HepG2 (cell line): Measurements from ENCODE around the gene LAMP1. TPM values are rescaled to one million over a fixed set of nuclear protein-coding genes. Genes with fewer than 3 reads are reported as not detected.
"Not testable (repeated sequence)": the region's sequence is repeated elsewhere in the genome, so short reads cannot be mapped to it uniquely, and the experiment has no call there.

Experiments
- ATAC-seq: fragments of 200-7000 bp; cut with Tn5 transposase; 3 replicates; pipeline ENCODE4 v1.9.1; 2020; ENCODE audit warnings: mild to moderate bottlenecking, moderate library complexity
- BruUV-seq: library from RNA; stranded (reverse); fragments of 400-500 nt; replicated peaks from 2 replicates; lab custom pipeline; 2021; lab: Mats Ljungman, UMichigan
- CTCF ChIA-PET: fragments of 300-600 bp; formaldehyde crosslinking; extraction: SDS; loops from one replicate; lab custom pipeline; 2021; ENCODE audit warnings: low total read pairs, inconsistent platforms, low intra/inter-chr PET ratio; lab: Yijun Ruan, JAX
- POLR2A ChIA-PET: fragments of 350-600 bp; sonication (Branson Sonifier 250); formaldehyde crosslinking; loops from one replicate; lab custom pipeline; 2020; ENCODE audit warnings: antibody characterized with exemption, inconsistent platforms; lab: Yijun Ruan, JAX
- DNase-seq: peaks from one replicate; pipeline ENCODE4 v3.0.0-alpha.2; 2015; ENCODE audit warnings: low spot score
- FAIRE-seq: peaks from 3 replicates; lab custom pipeline; 2011; peaks lifted over from hg19 to GRCh38; lab: Jason Lieb, UNC
- H2AFZ ChIP-seq: one replicate; pipeline ENCODE4 v1.6.1; 2011; ENCODE audit warnings: low read length, inconsistent platforms
- H3K27ac ChIP-seq: fragments of 300-600 bp; 3 replicates; pipeline ENCODE4 v1.8.0; 2011; ENCODE audit warnings: mixed run types, mild to moderate bottlenecking, mixed read lengths, low read length, inconsistent platforms; ENCODE audit not compliant: insufficient read depth; ENCODE audit errors: extremely low read length
- H3K27me3 ChIP-seq, 2 experiments: fragments of 200-600 bp in 1 of 2; 2 replicates in 1 of 2; 3 replicates in 1 of 2; pipeline versions ENCODE4 v1.6.0 to v1.8.0; 2011; ENCODE audit warnings: low read length in 2 of 2, mild to moderate bottlenecking in 2 of 2, moderate library complexity in 2 of 2, inconsistent platforms in 1 of 2; ENCODE audit not compliant: insufficient read depth in 2 of 2, control insufficient read depth in 1 of 2
- H3K36me3 ChIP-seq, 2 experiments: fragments of 200-600 bp in 1 of 2; replicated peaks in 1 of 2; 2 replicates in 1 of 2; 3 replicates in 1 of 2; pipeline versions ENCODE4 v1.5.1 to v1.8.0; 2011; ENCODE audit warnings: low read length in 2 of 2, inconsistent platforms in 1 of 2; ENCODE audit not compliant: insufficient read depth in 2 of 2, control insufficient read depth in 1 of 2
- H3K4me1 ChIP-seq: 2 replicates; pipeline ENCODE4 v1.5.1; 2012; ENCODE audit warnings: low read length, inconsistent platforms; ENCODE audit not compliant: insufficient read depth
- H3K4me2 ChIP-seq: 2 replicates; pipeline ENCODE4 v1.6.0; 2011; ENCODE audit warnings: low read depth, low read length, inconsistent platforms
- H3K4me3 ChIP-seq, 3 experiments: fragments of 200-600 bp in 1 of 3; sonication (generic), shearing (Covaris generic) in 1 of 3; replicated peaks in 1 of 3; 2 replicates each; pipeline ENCODE4 v1.5.1; 2011 to 2016; ENCODE audit warnings: low read length in 3 of 3, inconsistent platforms in 2 of 3, low read depth in 2 of 3, mild to moderate bottlenecking in 2 of 3, control low read depth in 1 of 3, mixed read lengths in 1 of 3; ENCODE audit not compliant: insufficient read depth in 1 of 3
- H3K79me2 ChIP-seq: one replicate; pipeline ENCODE4 v1.6.1; 2011; ENCODE audit warnings: low read length, inconsistent platforms; ENCODE audit not compliant: insufficient read depth
- H3K9ac ChIP-seq: 2 replicates; pipeline ENCODE4 v1.6.0; 2011; ENCODE audit warnings: mild to moderate bottlenecking, low read depth, low read length, inconsistent platforms; ENCODE audit not compliant: insufficient read depth
- H3K9me3 ChIP-seq: 2 replicates; pipeline ENCODE4 v1.5.1; 2012; ENCODE audit warnings: mild to moderate bottlenecking, low read length
- H4K20me1 ChIP-seq: 2 replicates; pipeline ENCODE4 v1.6.0; 2011; ENCODE audit warnings: inconsistent platforms, mild to moderate bottlenecking, low read length, moderate library complexity; ENCODE audit not compliant: insufficient read depth
- HNRNPH1 ChIP-seq: fragments of 200-400 bp; formaldehyde crosslinking; optimal IDR thresholded peaks from 2 replicates; pipeline ENCODE3; 2017; ENCODE audit warnings: mild to moderate bottlenecking, low read depth, low read length
- IRF2 ChIP-seq: IDR thresholded peaks from 2 replicates; pipeline ENCODE4 v1.6.1; 2018; ENCODE audit warnings: missing genetic modification reagents, missing compliant biosample characterization
- KLF9 ChIP-seq: IDR thresholded peaks from 2 replicates; pipeline ENCODE4 v1.6.1; 2016; ENCODE audit warnings: low read depth
- ZBTB7A ChIP-seq: sonication (generic); formaldehyde crosslinking; IDR thresholded peaks from 2 replicates; pipeline ENCODE4 v1.8.0; 2022; ENCODE audit warnings: mild to moderate bottlenecking, missing genetic modification reagents
- ZNF354B ChIP-seq: sonication (generic); formaldehyde crosslinking; IDR thresholded peaks from 2 replicates; pipeline ENCODE4 v1.8.0; 2022; ENCODE audit warnings: mild to moderate bottlenecking, missing genetic modification reagents
- ZNF746 ChIP-seq: sonication (generic); formaldehyde crosslinking; IDR thresholded peaks from 2 replicates; pipeline ENCODE4 v1.8.0; 2022; ENCODE audit warnings: mild to moderate bottlenecking, missing genetic modification reagents
- WGBS: methylation state at CpG from one replicate; pipeline ENCODE4 v1.1.6; 2017; ENCODE audit warnings: low lambda C conversion rate; 5-methylcytosine and 5-hydroxymethylcytosine counted together
- in situ Hi-C: cut with HindIII; loops from 2 replicates; pipeline ENCODE4 v1.10.0; 2017; ENCODE audit warnings: low pct_unique_long_range_greater_than_20kb; ENCODE audit not compliant: extremely low pct_ligation_motif_present
- intact Hi-C: fragments of 100-400 bp; cut with micrococcal nuclease; formaldehyde crosslinking; loops from one replicate; pipeline ENCODE4 v1.10.0; 2022; ENCODE audit not compliant: unreplicated experiment
- polyA plus RNA-seq, 8 experiments: library from polyadenylated mRNA; depleted of rRNA in 3 of 8; stranded (reverse) in 7 of 8; unstranded in 1 of 8; fragments of >200 nt; fragmentation: Illumina TruSeq in 4 of 8; extraction: Trizol in 4 of 8; gene quantifications; 2 replicates each; pipeline versions ENCODE4 v1.2.1 to v1.2.3, GENCODE V29; 2011 to 2016; ENCODE audit warnings: low read depth in 4 of 8, missing spikeins in 1 of 8, mixed read lengths in 1 of 8; ENCODE audit not compliant: insufficient read depth in 1 of 8
- total RNA-seq, 5 experiments: library from RNA; depleted of rRNA; stranded (reverse); fragments of >200 nt; fragmentation: Illumina TruSeq; extraction: Trizol; gene quantifications; 2 replicates each; pipeline ENCODE4 v1.2.3, GENCODE V29; 2016; ENCODE audit warnings: low read depth in 1 of 5
- TF ChIP-seq, protein P1 (sequence below): sonication (generic); formaldehyde crosslinking; IDR thresholded peaks from 2 replicates; pipeline ENCODE4 v1.8.1; 2023; ENCODE audit warnings: mild to moderate bottlenecking, missing genetic modification reagents, borderline replicate concordance
- TF ChIP-seq, protein P2 (sequence below): sonication (generic); formaldehyde crosslinking; IDR thresholded peaks from 2 replicates; pipeline ENCODE4 v1.8.1; 2023; ENCODE audit warnings: mild to moderate bottlenecking, missing genetic modification reagents
- TF ChIP-seq, protein P3 (sequence below): sonication (generic); formaldehyde crosslinking; IDR thresholded peaks from 2 replicates; pipeline ENCODE4 v1.4.0; 2020; ENCODE audit warnings: mild to moderate bottlenecking, missing genetic modification reagents

Gene LAMP1
- total and polyA plus RNA-seq, 2 of the 13 experiments (the other 11 are each of a cell fraction or from before 2014, with no cell fraction given): 103 to 112 TPM

DNA sequence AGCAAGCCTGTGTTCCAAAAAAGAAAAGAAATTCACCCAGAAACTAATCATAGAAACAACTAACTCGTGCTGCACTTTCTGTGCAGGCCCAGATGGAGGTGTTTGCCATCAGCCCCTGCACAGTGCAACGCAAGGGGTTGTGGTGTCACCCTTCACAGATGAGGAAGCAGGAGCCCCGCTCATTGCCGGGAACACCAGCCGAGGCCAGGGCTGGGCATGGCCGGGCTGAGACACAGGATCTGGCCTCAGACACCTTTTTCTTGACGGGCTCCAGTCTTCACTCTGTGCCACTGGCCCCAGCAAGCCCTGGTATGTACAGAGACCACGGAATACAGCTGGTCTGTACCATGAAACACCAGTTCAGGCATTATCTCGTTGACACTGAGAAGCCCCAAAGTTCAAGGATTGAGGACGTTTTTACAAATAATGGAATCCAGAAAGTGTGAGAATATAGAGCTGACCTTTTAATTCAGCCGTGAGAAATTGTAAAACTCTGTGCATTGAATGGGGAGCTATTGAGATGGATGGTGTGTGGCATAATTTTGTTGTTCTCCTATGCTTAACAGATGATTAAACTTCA, 44.4 kb upstream of the LAMP1 start (continued):
- TF ChIP-seq ZNF354B (no peak), KLF9 (CRISPR knock-in tag) (no peak)

DNA sequence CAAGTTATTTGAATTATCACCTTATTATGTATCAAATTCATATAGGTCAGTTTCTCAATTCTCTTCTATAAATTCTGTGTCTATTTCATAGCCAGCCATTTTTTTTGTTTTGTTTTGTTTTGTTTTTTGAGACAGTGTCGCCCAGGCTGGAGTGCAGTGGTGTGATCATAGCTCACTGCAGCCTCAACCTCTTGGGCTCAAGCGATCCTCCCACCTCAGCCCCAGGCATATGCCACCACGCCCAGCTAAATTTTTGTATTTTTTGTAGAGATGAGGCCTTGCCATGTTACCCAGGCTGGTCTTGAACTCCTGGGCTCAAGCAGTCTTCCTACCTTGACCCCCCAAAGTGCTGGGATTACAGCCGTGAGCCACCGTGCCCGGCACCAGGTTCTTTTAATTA, 39.1 kb upstream of the LAMP1 start:
- in situ Hi-C loops, H2AFZ ChIP-seq: not testable (repeated sequence)

DNA sequence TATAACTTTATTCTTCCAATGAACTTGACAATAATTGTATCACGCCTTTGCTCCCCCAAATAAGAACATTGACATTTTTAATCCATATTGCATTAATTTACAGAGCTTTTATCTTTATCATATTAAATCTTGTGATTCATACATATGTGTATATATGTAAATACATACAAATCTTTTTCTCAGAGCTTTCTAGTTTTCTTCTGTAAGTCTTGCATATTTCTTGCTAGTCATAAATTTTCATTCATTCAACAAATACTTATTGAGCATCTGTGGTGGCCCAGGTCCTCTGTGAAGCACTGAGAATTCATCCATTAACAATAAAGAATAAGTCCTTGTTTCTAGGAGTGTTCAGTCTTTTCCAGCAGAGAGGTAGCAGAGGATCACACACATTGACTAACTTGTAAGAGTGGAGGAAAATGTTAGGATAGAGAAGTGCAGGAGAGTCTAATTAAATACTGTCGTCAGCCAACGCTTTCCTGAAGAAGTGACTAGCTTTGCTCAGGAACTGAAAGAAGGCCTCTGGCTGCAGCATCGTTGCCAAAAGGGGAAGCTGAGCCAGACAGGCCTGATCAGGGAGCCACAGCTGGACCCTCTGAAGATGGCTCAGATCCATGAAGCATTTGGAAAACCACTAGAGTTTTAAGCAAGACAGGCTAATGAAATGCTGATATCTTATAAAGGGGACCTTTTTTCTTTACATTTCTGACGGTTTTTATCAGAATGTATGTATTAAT, 38.6 kb upstream of the LAMP1 start:
- H3K9me3 ChIP-seq: no peaks in the 10 kb centered on the region
- no peak overlapping the region for H3K4me2 ChIP-seq
- DNase-seq: no peak
- no peak for FAIRE-seq
- peaks cover 12 to 76% of the 10 kb centered on the region in 2 experiments for H3K36me3 ChIP-seq
- no peak for ATAC-seq
- intact Hi-C loops: no loop called here
- no peak overlapping the region for H3K9ac ChIP-seq
- H3K4me1 ChIP-seq: no peaks in the 10 kb centered on the region
- WGBS: 93% methylated on average over 5 of the region's 5 CpGs
- no peak overlapping the region for H3K27ac ChIP-seq
- in situ Hi-C loops: no loop called here
- H3K4me3 ChIP-seq: no peak overlapping the region
- no TSS peak for BruUV-seq
- no peaks in the 10 kb centered on the region for H3K27me3 ChIP-seq
- no peak overlapping the region for H2AFZ ChIP-seq
- no peaks in the 10 kb centered on the region for H3K79me2 ChIP-seq
- ChIA-PET CTCF (no interaction called here), POLR2A (no interaction called here)
- H4K20me1 ChIP-seq: no peaks in the 10 kb centered on the region
- TF ChIP-seq ZBTB7A (no peak), HNRNPH1 (no peak), IRF2 (no peak), ZNF746 (CRISPR knock-in tag) (no peak)
- TF ChIP-seq, protein P1, sequence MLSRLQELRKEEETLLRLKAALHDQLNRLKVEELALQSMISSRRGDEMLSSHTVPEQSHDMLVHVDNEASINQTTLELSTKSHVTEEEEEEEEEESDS: no peak
- TF ChIP-seq, protein P2, sequence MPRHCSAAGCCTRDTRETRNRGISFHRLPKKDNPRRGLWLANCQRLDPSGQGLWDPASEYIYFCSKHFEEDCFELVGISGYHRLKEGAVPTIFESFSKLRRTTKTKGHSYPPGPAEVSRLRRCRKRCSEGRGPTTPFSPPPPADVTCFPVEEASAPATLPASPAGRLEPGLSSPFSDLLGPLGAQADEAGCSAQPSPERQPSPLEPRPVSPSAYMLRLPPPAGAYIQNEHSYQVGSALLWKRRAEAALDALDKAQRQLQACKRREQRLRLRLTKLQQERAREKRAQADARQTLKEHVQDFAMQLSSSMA (CRISPR knock-in tag): no peak
- TF ChIP-seq, protein P3, sequence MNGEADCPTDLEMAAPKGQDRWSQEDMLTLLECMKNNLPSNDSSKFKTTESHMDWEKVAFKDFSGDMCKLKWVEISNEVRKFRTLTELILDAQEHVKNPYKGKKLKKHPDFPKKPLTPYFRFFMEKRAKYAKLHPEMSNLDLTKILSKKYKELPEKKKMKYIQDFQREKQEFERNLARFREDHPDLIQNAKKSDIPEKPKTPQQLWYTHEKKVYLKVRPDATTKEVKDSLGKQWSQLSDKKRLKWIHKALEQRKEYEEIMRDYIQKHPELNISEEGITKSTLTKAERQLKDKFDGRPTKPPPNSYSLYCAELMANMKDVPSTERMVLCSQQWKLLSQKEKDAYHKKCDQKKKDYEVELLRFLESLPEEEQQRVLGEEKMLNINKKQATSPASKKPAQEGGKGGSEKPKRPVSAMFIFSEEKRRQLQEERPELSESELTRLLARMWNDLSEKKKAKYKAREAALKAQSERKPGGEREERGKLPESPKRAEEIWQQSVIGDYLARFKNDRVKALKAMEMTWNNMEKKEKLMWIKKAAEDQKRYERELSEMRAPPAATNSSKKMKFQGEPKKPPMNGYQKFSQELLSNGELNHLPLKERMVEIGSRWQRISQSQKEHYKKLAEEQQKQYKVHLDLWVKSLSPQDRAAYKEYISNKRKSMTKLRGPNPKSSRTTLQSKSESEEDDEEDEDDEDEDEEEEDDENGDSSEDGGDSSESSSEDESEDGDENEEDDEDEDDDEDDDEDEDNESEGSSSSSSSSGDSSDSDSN (CRISPR knock-in tag): no peak

More for the DNA sequence above, 39.1 kb upstream of the LAMP1 start:
- H3K4me1 ChIP-seq, CTCF ChIA-PET, H4K20me1 ChIP-seq, intact Hi-C loops, H3K27ac ChIP-seq, FAIRE-seq, H3K9ac ChIP-seq, H3K4me2 ChIP-seq, H3K9me3 ChIP-seq, ATAC-seq, H3K27me3 ChIP-seq, DNase-seq, BruUV-seq, H3K4me3 ChIP-seq, H3K79me2 ChIP-seq, POLR2A ChIA-PET: not testable (repeated sequence)
- H3K36me3 ChIP-seq: peaks cover 12 to 79% of the 10 kb centered on the region in 2 experiments
- WGBS: 97% methylated on average over 6 of the region's 6 CpGs
